Neural progenitor cell (in vitro differentiated cells): Measurements from ENCODE around the gene JMJD8. TPM values are rescaled to one million over a fixed set of nuclear protein-coding genes. Genes with fewer than 3 reads are reported as not detected.
A peak's percentile ranks its signal among the peaks of the same experiment; 100 is the strongest.

Experiments used
- DNase-seq: peaks from one replicate; pipeline ENCODE4 v3.0.0-alpha.2; 2016; ENCODE audit warnings: low spot score
- H2AFZ ChIP-seq: fragments of 200-600 bp; sonication (generic); replicated peaks from 2 replicates; pipeline ENCODE4 v1.6.1; 2016; ENCODE audit warnings: antibody characterized with exemption
- H3F3A ChIP-seq: fragments of 200-600 bp; sonication (generic); 2 replicates; pipeline ENCODE4 v1.6.1; 2016; ENCODE audit warnings: antibody characterized with exemption, low read depth
- H3K27ac ChIP-seq: fragments of 200-600 bp; sonication (generic); 2 replicates; pipeline ENCODE4 v1.5.1; 2016; ENCODE audit warnings: mild to moderate bottlenecking
- H3K27me3 ChIP-seq: fragments of 200-600 bp; sonication (generic); 2 replicates; pipeline ENCODE4 v1.6.1; 2016; ENCODE audit warnings: mild to moderate bottlenecking, moderate library complexity
- H3K36me3 ChIP-seq: fragments of 200-600 bp; sonication (generic); 2 replicates; pipeline ENCODE4 v1.5.1; 2016
- H3K4me1 ChIP-seq: fragments of 200-600 bp; sonication (generic); 2 replicates; pipeline ENCODE4 v1.6.1; 2016; ENCODE audit warnings: mixed run types
- H3K4me2 ChIP-seq: fragments of 200-600 bp; sonication (generic); 2 replicates; pipeline ENCODE4 v1.6.1; 2016
- H3K4me3 ChIP-seq: fragments of 200-600 bp; sonication (generic); 2 replicates; pipeline ENCODE4 v1.5.1; 2016
- H3K79me2 ChIP-seq: fragments of 200-600 bp; sonication (generic); 2 replicates; pipeline ENCODE4 v1.6.1; 2016; ENCODE audit warnings: low read depth
- H3K9ac ChIP-seq: fragments of 200-600 bp; sonication (generic); 2 replicates; pipeline ENCODE4 v1.6.1; 2016
- H3K9me3 ChIP-seq: fragments of 200-600 bp; sonication (generic); 2 replicates; pipeline ENCODE4 v1.5.1; 2016; ENCODE audit warnings: low read depth
- H4K20me1 ChIP-seq: fragments of 200-600 bp; sonication (generic); 2 replicates; pipeline ENCODE4 v1.6.1; 2016; ENCODE audit warnings: low read depth
- H3K27ac Mint-ChIP-seq: 3 replicates; pipeline ENCODE4 v1.8.0; 2021; ENCODE audit warnings: mixed read lengths
- H3K27me3 Mint-ChIP-seq: 2 replicates; pipeline ENCODE4 v1.8.0; 2022; ENCODE audit warnings: low read depth, mild to moderate bottlenecking, inconsistent platforms, moderate library complexity, mixed read lengths; ENCODE audit not compliant: insufficient read depth
- H3K36me3 Mint-ChIP-seq: 3 replicates; pipeline ENCODE4 v1.8.0; 2021; ENCODE audit warnings: mixed read lengths
- H3K4me1 Mint-ChIP-seq: 3 replicates; pipeline ENCODE4 v1.8.0; 2021; ENCODE audit warnings: mixed read lengths
- H3K4me3 Mint-ChIP-seq: 3 replicates; pipeline ENCODE4 v1.8.0; 2021; ENCODE audit warnings: mild to moderate bottlenecking, moderate library complexity, mixed read lengths
- H3K9me3 Mint-ChIP-seq: 3 replicates; pipeline ENCODE4 v1.8.0; 2020; ENCODE audit warnings: mixed read lengths
- EZH2 ChIP-seq: fragments of 200-600 bp; sonication (generic); IDR thresholded peaks from 2 replicates; pipeline ENCODE4 v1.6.1; 2017; ENCODE audit warnings: antibody characterized with exemption, mild to moderate bottlenecking, moderate library complexity
- EZH2phosphoT487 ChIP-seq: fragments of 200-600 bp; sonication (generic); IDR thresholded peaks from 2 replicates; pipeline ENCODE4 v1.6.1; 2017; ENCODE audit warnings: antibody characterized with exemption
- total RNA-seq: library from RNA; depleted of rRNA; stranded (reverse); fragments of >200 nt; gene quantifications from 2 replicates; pipeline ENCODE4 v1.2.3, GENCODE V29; 2015; ENCODE audit warnings: low replicate concordance
- TF ChIP-seq, protein P1 (sequence below): fragments of 200-600 bp; sonication (generic); IDR thresholded peaks from 2 replicates; pipeline ENCODE4 v1.5.1; 2017; ENCODE audit warnings: antibody characterized with exemption, mild to moderate bottlenecking

JMJD8 gene
- total RNA-seq, 1 donor from 2014 or later = 32.1 TPM

DNA sequence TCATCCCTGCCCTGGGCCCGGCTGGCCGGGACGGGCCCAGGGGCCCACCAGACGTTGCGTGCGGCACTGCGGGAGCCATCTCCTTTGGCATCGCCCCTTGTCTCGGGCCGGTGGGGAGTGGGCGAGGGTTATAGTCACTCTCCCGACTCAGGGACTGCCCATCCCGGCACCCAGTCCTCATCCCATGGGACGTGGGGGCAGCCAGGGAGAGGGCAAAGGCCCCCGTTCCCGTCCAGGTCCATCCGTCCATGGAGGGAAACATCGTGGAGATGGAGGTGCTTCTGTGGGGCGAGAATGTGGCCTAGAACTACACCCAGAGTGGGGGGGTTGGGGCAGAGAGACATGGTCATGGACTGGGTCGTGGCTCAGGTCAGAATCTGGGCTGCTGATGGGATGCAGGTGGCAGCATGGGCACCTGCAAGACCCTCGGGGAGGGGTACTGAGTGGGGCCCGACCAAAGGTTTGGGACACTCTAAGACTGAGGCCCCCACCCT lies 37.4 kb downstream of the JMJD8 start:
- H3K27me3 Mint-ChIP-seq = no peaks in the 10 kb centered on the region
- H3K36me3 Mint-ChIP-seq = no peaks in the 10 kb centered on the region
- Histone ChIP-seq H4K20me1 (peaks cover 16% of the 10 kb centered on the region), H3K4me3 (no peak overlapping the region), H3K36me3 (no peaks in the 10 kb centered on the region), H3K79me2 (no peaks in the 10 kb centered on the region), H3K27ac (no peak overlapping the region), H3K9me3 (no peaks in the 10 kb centered on the region), H3K27me3 (peaks cover 26% of the 10 kb centered on the region), H3F3A (peaks cover 15% of the 10 kb centered on the region), H2AFZ (no peak overlapping the region), H3K4me2 (no peak overlapping the region), H3K4me1 (peaks cover 5% of the 10 kb centered on the region), H3K9ac (no peak overlapping the region)
- peak overlapping the region; percentile 48 for H3K4me3 Mint-ChIP-seq
- no peak for DNase-seq
- H3K27ac Mint-ChIP-seq = no peak overlapping the region
- H3K4me1 Mint-ChIP-seq = peaks cover 9% of the 10 kb centered on the region
- H3K9me3 Mint-ChIP-seq = no peaks in the 10 kb centered on the region
- TF ChIP-seq, protein P1, sequence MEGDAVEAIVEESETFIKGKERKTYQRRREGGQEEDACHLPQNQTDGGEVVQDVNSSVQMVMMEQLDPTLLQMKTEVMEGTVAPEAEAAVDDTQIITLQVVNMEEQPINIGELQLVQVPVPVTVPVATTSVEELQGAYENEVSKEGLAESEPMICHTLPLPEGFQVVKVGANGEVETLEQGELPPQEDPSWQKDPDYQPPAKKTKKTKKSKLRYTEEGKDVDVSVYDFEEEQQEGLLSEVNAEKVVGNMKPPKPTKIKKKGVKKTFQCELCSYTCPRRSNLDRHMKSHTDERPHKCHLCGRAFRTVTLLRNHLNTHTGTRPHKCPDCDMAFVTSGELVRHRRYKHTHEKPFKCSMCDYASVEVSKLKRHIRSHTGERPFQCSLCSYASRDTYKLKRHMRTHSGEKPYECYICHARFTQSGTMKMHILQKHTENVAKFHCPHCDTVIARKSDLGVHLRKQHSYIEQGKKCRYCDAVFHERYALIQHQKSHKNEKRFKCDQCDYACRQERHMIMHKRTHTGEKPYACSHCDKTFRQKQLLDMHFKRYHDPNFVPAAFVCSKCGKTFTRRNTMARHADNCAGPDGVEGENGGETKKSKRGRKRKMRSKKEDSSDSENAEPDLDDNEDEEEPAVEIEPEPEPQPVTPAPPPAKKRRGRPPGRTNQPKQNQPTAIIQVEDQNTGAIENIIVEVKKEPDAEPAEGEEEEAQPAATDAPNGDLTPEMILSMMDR = no peak
- TF ChIP-seq EZH2 (no peak), EZH2phosphoT487 (no peak)

DNA sequence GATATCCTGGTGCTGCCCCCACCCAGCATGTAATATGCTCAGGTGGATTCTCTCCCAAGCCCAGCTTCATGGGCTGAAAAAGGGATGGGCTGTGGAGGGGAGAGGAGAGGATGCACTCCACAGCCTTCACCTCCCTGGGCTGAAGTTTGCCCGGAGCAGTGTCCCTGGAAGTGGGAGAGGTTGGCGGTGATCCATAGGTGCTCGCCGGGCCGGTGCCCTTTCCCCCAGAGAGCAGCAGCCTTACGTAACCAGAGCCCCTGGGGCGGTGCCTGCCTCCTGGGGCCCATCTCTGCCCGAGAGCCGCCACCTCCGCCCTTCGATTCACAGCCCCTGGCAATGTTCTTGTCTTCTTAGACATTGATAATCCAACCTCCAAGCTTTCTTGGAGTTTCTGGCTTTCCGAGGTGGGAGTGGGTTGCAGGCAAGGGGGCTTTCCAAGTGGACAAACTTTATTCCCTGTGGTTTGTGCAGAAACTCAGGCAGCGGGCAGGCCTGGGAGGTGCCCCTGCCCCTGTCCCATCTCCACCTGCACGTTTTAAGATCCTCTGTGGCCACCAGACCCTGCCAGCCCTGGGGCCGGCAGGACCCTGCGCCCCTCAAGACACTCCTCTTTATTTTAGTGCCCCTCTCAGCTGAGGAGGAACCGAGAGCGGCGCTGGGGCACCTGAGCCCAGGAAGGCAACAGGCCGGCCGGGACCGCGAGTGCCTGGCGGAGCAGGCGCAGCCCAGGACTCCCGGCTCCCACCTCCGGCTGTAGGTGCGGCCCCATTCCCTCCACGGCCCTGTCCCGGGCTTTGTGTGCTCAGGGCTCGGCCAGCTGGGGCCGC lies 38.1 kb downstream of the JMJD8 start:
- H3K27ac ChIP-seq = no peak overlapping the region
- DNase-seq = no peak
- peaks cover 5% of the 10 kb centered on the region for H3K4me1 ChIP-seq
- Mint-ChIP-seq H3K9me3 (no peaks in the 10 kb centered on the region), H3K4me3 (no peak overlapping the region), H3K27me3 (no peaks in the 10 kb centered on the region), H3K4me1 (peaks cover 9% of the 10 kb centered on the region), H3K36me3 (no peaks in the 10 kb centered on the region), H3K27ac (no peak overlapping the region)
- H3K9ac ChIP-seq = no peak overlapping the region
- TF ChIP-seq EZH2phosphoT487 = no peak
- no peak for TF ChIP-seq EZH2
- TF ChIP-seq, protein P1 = no peak
- no peak overlapping the region for H3K4me3 ChIP-seq
- H3F3A ChIP-seq = peaks cover 15% of the 10 kb centered on the region
- peaks cover 33% of the 10 kb centered on the region for H3K27me3 ChIP-seq
- no peaks in the 10 kb centered on the region for H3K36me3 ChIP-seq
- no peak overlapping the region for H2AFZ ChIP-seq
- no peaks in the 10 kb centered on the region for H3K9me3 ChIP-seq
- H3K79me2 ChIP-seq = no peaks in the 10 kb centered on the region
- H3K4me2 ChIP-seq = no peak overlapping the region
- H4K20me1 ChIP-seq = peaks cover 16% of the 10 kb centered on the region

DNA sequence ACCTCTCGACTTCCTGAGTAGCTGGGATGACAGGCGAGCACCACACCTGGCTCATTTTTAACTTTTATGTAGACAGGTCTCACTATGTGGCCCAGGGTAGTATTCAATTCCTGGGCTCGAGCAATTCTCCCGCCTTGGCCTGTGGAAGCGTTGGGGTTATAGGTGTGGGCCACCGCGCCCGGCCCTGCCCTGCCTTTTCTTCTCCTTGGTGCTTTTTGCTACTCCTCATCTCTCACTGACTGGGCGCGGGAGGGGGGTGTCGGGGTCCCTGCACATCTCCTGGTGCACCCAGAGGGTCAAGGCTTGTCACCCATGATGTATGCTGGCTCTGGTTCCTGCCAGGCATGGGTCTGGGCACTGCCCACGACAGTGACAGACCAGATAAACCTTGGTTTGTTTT lies 39.6 kb downstream of the JMJD8 start:
- Histone ChIP-seq H3K36me3 (no peaks in the 10 kb centered on the region), H2AFZ (no peak overlapping the region), H3K9ac (no peak overlapping the region), H3F3A (peaks cover 23% of the 10 kb centered on the region), H3K9me3 (no peaks in the 10 kb centered on the region), H3K79me2 (no peaks in the 10 kb centered on the region), H3K27ac (no peak overlapping the region), H3K4me1 (peaks cover 5% of the 10 kb centered on the region), H3K27me3 (peaks cover 34% of the 10 kb centered on the region), H3K4me2 (no peak overlapping the region), H4K20me1 (peaks cover 13% of the 10 kb centered on the region), H3K4me3 (no peak overlapping the region)
- Mint-ChIP-seq H3K4me3 (peak overlapping the region; percentile 59), H3K4me1 (peaks cover 7% of the 10 kb centered on the region), H3K36me3 (no peaks in the 10 kb centered on the region), H3K9me3 (no peaks in the 10 kb centered on the region), H3K27me3 (no peaks in the 10 kb centered on the region), H3K27ac (no peak overlapping the region)
- no peak for DNase-seq
- TF ChIP-seq, protein P1 = no peak
- TF ChIP-seq EZH2phosphoT487 = no peak
